K562 (cell line): ENCODE measurements around the gene PDCD5. TPM values are rescaled to one million over a fixed set of nuclear protein-coding genes. Genes with fewer than 3 reads are reported as not detected.

Experiments used
- FOS ChIP-seq: IDR thresholded peaks from 3 replicates; pipeline ENCODE4 v1.6.1; 2011; ENCODE audit not compliant: insufficient read length; ENCODE audit errors: extremely low read depth
- KHSRP ChIP-seq: fragments of 450-650 bp; IDR thresholded peaks from 2 replicates; pipeline ENCODE4 v1.6.1; 2017
- NCOR1 ChIP-seq: fragments of 450-650 bp; IDR thresholded peaks from 2 replicates; pipeline ENCODE4 v1.6.1; 2016; ENCODE audit warnings: mild to moderate bottlenecking, moderate library complexity
- PHF8 ChIP-seq: fragments of 200-600 bp; sonication (generic); IDR thresholded peaks from 2 replicates; pipeline ENCODE4 v1.6.1; 2012; ENCODE audit warnings: mixed run types, mild to moderate bottlenecking, inconsistent platforms, low read length, moderate library complexity, borderline replicate concordance
- RHOXF2B ChIP-seq: fragments of 250-450 bp; sonication (Bioruptor Pico); conservative IDR thresholded peaks from 2 replicates; pipeline ENCODE4 v1.5.1; 2021
- STAG1 ChIP-seq: sonication (generic); formaldehyde crosslinking; IDR thresholded peaks from 2 replicates; pipeline ENCODE4 v1.5.0; 2020; ENCODE audit warnings: missing genetic modification reagents, borderline replicate concordance
- TCF3 ChIP-seq: sonication (generic); formaldehyde crosslinking; IDR thresholded peaks from 2 replicates; pipeline ENCODE4 v1.4.0; 2020; ENCODE audit warnings: mild to moderate bottlenecking, missing genetic modification reagents
- TSC22D4 ChIP-seq: fragments of 450-650 bp; IDR thresholded peaks from 2 replicates; pipeline ENCODE4 v1.6.1; 2016; ENCODE audit warnings: missing genetic modification characterization, missing biosample characterization, control low read depth
- ZNF41 ChIP-seq: fragments of 250-450 bp; sonication (Bioruptor Pico); conservative IDR thresholded peaks from 2 replicates; pipeline ENCODE4 v1.4.0; 2020; ENCODE audit warnings: mild to moderate bottlenecking
- ZNF699 ChIP-seq: fragments of 250-450 bp; sonication (Bioruptor Pico); IDR thresholded peaks from 2 replicates; pipeline ENCODE4 v1.8.0; 2021; ENCODE audit warnings: mild to moderate bottlenecking, moderate library complexity; ENCODE audit not compliant: insufficient replicate concordance
- polyA plus RNA-seq, 8 experiments: library from polyadenylated mRNA; depleted of rRNA in 4 of 8; stranded (reverse) in 5 of 8; unstranded in 3 of 8; fragments of >200 nt; fragmentation: Nextera tagmentation in 2 of 8; fragmentation: Illumina TruSeq in 1 of 8; extraction: Ambion mirVana in 2 of 8; extraction: Trizol in 1 of 8; gene quantifications; 2 replicates each; pipeline versions ENCODE4 v1.2.1 to v1.2.3, GENCODE V29; 2011 to 2014; ENCODE audit warnings: inconsistent platforms in 1 of 8, missing spikeins in 1 of 8
- total RNA-seq, 7 experiments: library from RNA; depleted of rRNA in 6 of 7; stranded (reverse); fragments of >200 nt in 6 of 7; fragmentation: Illumina TruSeq in 2 of 7; extraction: Trizol in 2 of 7; gene quantifications; 2 replicates each; pipeline versions ENCODE4 v1.2.1 to v1.2.3, GENCODE V29; 2011 to 2021; ENCODE audit warnings: low replicate concordance in 1 of 7
- TF ChIP-seq, protein P1 (sequence below): conservative IDR thresholded peaks from 2 replicates; pipeline ENCODE4 v1.6.1; 2011; ENCODE audit warnings: low read depth, mild to moderate bottlenecking, low read length; ENCODE audit not compliant: control insufficient read depth
- TF ChIP-seq, protein P2 (sequence below): fragments of 250-450 bp; sonication (Bioruptor Pico); IDR thresholded peaks from 2 replicates; pipeline ENCODE4 v1.8.0; 2021; ENCODE audit warnings: moderate library complexity, mild to moderate bottlenecking, inconsistent platforms
- TF ChIP-seq, protein P3 (sequence below): sonication (generic); formaldehyde crosslinking; IDR thresholded peaks from 2 replicates; pipeline ENCODE4 v1.5.0; 2020; ENCODE audit warnings: missing genetic modification reagents
- TF ChIP-seq, protein P4 (sequence below): fragments of 450-650 bp; IDR thresholded peaks from 2 replicates; pipeline ENCODE4 v1.6.1; 2018; ENCODE audit not compliant: partially characterized antibody
- TF ChIP-seq, protein P5 (sequence below): sonication (generic); formaldehyde crosslinking; IDR thresholded peaks from 2 replicates; pipeline ENCODE4 v1.8.0; 2022; ENCODE audit warnings: mild to moderate bottlenecking, missing genetic modification reagents
- TF ChIP-seq, protein P6 (sequence below): fragments of 250-450 bp; sonication (Bioruptor Pico); IDR thresholded peaks from 2 replicates; pipeline ENCODE4 v1.5.0; 2021

The PDCD5 gene
- total and polyA plus RNA-seq, 9 of the 15 experiments (the other 6 are each of a cell fraction or from before 2014, with no cell fraction given): 122 to 322 (median 269) TPM

DNA sequence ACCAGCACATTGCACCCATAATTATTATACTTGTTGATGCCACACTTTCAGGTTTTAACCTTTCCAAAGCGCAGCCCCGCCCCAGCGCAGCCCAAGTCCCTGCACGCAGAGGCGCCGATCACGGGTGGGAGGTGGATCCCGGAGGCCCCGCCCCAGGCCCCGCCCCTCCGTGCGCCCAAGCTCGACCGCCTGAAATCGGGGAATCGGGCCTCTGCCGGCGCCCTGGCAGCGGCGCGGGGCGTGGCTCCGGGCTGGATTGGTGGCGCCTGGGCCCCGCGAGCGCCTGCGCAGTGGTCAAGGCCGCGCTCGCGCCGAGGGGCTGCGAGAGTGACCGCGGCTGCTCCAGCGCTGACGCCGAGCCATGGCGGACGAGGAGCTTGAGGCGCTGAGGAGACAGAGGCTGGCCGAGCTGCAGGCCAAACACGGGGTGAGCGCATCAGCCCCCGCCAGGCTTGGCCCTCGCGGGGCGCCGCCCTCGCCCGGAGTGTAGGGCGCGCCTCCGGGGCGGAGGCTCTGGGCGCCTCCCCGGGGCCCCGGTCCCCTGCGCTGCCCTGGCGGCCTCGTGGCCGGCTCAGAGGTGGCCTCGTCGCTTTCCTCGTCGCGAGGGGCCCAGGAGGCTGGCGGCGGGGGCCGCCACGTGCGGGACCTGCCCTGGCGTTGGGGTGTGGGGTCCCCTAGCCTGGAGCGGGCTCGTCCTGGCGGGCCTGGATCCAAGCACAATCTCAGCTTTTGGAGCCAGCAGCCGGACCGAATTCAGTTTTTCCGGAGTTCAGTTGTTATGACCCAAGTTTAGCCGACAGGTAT lies at the start of gene PDCD5 (continued):
- TF ChIP-seq, protein P1, sequence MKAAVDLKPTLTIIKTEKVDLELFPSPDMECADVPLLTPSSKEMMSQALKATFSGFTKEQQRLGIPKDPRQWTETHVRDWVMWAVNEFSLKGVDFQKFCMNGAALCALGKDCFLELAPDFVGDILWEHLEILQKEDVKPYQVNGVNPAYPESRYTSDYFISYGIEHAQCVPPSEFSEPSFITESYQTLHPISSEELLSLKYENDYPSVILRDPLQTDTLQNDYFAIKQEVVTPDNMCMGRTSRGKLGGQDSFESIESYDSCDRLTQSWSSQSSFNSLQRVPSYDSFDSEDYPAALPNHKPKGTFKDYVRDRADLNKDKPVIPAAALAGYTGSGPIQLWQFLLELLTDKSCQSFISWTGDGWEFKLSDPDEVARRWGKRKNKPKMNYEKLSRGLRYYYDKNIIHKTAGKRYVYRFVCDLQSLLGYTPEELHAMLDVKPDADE: peak; percentile 40; the same call in 1 of the 2 replicates
- no peak for TF ChIP-seq ZNF699
- TF ChIP-seq TCF3 (CRISPR knock-in tag): no peak
- TF ChIP-seq, protein P2, sequence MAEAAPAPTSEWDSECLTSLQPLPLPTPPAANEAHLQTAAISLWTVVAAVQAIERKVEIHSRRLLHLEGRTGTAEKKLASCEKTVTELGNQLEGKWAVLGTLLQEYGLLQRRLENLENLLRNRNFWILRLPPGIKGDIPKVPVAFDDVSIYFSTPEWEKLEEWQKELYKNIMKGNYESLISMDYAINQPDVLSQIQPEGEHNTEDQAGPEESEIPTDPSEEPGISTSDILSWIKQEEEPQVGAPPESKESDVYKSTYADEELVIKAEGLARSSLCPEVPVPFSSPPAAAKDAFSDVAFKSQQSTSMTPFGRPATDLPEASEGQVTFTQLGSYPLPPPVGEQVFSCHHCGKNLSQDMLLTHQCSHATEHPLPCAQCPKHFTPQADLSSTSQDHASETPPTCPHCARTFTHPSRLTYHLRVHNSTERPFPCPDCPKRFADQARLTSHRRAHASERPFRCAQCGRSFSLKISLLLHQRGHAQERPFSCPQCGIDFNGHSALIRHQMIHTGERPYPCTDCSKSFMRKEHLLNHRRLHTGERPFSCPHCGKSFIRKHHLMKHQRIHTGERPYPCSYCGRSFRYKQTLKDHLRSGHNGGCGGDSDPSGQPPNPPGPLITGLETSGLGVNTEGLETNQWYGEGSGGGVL (CRISPR knock-in tag): no peak
- no peak for TF ChIP-seq ZNF41 (CRISPR knock-in tag)
- TF ChIP-seq, protein P3, sequence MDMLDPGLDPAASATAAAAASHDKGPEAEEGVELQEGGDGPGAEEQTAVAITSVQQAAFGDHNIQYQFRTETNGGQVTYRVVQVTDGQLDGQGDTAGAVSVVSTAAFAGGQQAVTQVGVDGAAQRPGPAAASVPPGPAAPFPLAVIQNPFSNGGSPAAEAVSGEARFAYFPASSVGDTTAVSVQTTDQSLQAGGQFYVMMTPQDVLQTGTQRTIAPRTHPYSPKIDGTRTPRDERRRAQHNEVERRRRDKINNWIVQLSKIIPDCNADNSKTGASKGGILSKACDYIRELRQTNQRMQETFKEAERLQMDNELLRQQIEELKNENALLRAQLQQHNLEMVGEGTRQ (CRISPR knock-in tag): no peak
- TF ChIP-seq NCOR1: no peak
- no peak for TF ChIP-seq RHOXF2B (CRISPR knock-in tag)
- TF ChIP-seq, protein P4, sequence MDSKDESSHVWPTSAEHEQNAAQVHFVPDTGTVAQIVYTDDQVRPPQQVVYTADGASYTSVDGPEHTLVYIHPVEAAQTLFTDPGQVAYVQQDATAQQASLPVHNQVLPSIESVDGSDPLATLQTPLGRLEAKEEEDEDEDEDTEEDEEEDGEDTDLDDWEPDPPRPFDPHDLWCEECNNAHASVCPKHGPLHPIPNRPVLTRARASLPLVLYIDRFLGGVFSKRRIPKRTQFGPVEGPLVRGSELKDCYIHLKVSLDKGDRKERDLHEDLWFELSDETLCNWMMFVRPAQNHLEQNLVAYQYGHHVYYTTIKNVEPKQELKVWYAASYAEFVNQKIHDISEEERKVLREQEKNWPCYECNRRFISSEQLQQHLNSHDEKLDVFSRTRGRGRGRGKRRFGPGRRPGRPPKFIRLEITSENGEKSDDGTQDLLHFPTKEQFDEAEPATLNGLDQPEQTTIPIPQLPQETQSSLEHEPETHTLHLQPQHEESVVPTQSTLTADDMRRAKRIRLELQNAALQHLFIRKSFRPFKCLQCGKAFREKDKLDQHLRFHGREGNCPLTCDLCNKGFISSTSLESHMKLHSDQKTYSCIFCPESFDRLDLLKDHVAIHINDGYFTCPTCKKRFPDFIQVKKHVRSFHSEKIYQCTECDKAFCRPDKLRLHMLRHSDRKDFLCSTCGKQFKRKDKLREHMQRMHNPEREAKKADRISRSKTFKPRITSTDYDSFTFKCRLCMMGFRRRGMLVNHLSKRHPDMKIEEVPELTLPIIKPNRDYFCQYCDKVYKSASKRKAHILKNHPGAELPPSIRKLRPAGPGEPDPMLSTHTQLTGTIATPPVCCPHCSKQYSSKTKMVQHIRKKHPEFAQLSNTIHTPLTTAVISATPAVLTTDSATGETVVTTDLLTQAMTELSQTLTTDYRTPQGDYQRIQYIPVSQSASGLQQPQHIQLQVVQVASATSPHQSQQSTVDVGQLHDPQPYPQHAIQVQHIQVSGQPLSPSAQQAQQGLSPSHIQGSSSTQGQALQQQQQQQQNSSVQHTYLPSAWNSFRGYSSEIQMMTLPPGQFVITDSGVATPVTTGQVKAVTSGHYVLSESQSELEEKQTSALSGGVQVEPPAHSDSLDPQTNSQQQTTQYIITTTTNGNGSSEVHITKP: no peak
- no peak for TF ChIP-seq KHSRP
- TF ChIP-seq, protein P5, sequence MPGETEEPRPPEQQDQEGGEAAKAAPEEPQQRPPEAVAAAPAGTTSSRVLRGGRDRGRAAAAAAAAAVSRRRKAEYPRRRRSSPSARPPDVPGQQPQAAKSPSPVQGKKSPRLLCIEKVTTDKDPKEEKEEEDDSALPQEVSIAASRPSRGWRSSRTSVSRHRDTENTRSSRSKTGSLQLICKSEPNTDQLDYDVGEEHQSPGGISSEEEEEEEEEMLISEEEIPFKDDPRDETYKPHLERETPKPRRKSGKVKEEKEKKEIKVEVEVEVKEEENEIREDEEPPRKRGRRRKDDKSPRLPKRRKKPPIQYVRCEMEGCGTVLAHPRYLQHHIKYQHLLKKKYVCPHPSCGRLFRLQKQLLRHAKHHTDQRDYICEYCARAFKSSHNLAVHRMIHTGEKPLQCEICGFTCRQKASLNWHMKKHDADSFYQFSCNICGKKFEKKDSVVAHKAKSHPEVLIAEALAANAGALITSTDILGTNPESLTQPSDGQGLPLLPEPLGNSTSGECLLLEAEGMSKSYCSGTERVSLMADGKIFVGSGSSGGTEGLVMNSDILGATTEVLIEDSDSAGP: no peak
- TF ChIP-seq TSC22D4 (tag): no peak
- TF ChIP-seq PHF8: peak; percentile 94; the same call in 1 of the 2 replicates
- TF ChIP-seq STAG1 (CRISPR knock-in tag): no peak
- TF ChIP-seq, protein P6, sequence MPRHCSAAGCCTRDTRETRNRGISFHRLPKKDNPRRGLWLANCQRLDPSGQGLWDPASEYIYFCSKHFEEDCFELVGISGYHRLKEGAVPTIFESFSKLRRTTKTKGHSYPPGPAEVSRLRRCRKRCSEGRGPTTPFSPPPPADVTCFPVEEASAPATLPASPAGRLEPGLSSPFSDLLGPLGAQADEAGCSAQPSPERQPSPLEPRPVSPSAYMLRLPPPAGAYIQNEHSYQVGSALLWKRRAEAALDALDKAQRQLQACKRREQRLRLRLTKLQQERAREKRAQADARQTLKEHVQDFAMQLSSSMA (CRISPR knock-in tag): no peak
- no peak for TF ChIP-seq FOS
